ENCODE data around the gene SKOR2. TPM values are rescaled to one million over a fixed set of nuclear protein-coding genes. Genes with fewer than 3 reads are reported as not detected.

The SKOR2 gene
- total and polyA plus RNA-seq, 2 of the 13 experiments (the other 11 are each of a cell fraction or from before 2014, with no cell fraction given): not detected

DNA sequence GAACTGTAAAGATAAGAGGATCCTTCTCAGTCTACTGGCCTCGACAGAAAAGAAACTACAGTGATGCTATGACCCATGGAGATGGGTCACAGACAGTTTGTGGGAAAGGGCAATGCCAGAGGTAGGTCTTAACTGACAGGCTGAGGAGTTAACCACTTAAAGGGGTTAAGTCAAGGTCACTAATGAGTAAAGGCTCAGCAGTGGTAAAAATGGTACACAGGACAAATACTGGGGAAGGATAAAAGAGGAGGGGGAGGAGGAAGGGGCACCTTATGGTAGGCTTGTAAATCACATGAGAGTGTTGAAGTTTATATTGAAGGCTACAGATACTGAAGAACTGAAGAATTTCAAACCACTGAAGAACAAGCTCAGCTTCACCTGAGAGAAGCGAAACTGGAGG is 85.2 kb downstream of the SKOR2 start:
- Histone ChIP-seq H3K9ac (ENCODE audit: insufficient read depth, low read depth, low read length) (no peak overlapping the region), H2AFZ (ENCODE audit: low read length) (no peak overlapping the region), H3K9me3 (ENCODE audit: low read length) (no peaks in the 10 kb centered on the region), H3K79me2 (ENCODE audit: insufficient read depth, low read length) (peaks cover 90% of the 10 kb centered on the region), H3K4me3 (replicated peaks in 1 of 3; ENCODE audit: insufficient read depth in 1 of 3, low read depth in 2 of 3, low read length in 3 of 3) (no peak overlapping the region), H3K27me3 (ENCODE audit: control insufficient read depth in 1 of 2, insufficient read depth in 2 of 2, low read length in 2 of 2) (no peaks in the 10 kb centered on the region), H3K4me2 (ENCODE audit: low read depth, low read length) (no peak overlapping the region), H3K27ac (ENCODE audit: extremely low read length, insufficient read depth, low read length) (no peak overlapping the region), H3K4me1 (ENCODE audit: insufficient read depth, low read length) (no peaks in the 10 kb centered on the region), H4K20me1 (ENCODE audit: insufficient read depth, low read length) (peaks cover 14% of the 10 kb centered on the region), H3K36me3 (replicated peaks in 1 of 2; ENCODE audit: control insufficient read depth in 1 of 2, insufficient read depth in 2 of 2, low read length in 2 of 2) (peaks cover 0 to 12% of the 10 kb centered on the region in 2 experiments; a peak in 4 of 5 replicates)
- no peak for DNase-seq (ENCODE audit: low spot score)
- ATAC-seq: no peak
- intact Hi-C loops (cut with micrococcal nuclease; ENCODE audit: unreplicated experiment) (no loop called here), in situ Hi-C loops (cut with HindIII; ENCODE audit: extremely low pct_ligation_motif_present, low pct_unique_long_range_greater_than_20kb) (no loop called here)
- BruUV-seq (replicated peaks): no TSS peak
- CTCF ChIA-PET (ENCODE audit: low intra/inter-chr PET ratio, low total read pairs): no interaction called here
- 95% methylated on average over 2 of the region's 2 CpGs for WGBS (ENCODE audit: low lambda C conversion rate)
- POLR2A ChIA-PET: no interaction called here
- no peak for FAIRE-seq
- TF ChIP-seq GABPA (IDR thresholded peaks at IDR 0.05; ENCODE audit: low read depth, low read length) (no peak), GABPA (CRISPR knock-in tag; IDR thresholded peaks at IDR 0.05; ENCODE audit: low read depth) (no peak), SKI (IDR thresholded peaks at IDR 0.05; ENCODE audit: partially characterized antibody) (no peak), PAXIP1 (CRISPR knock-in tag; conservative IDR thresholded peaks at IDR 0.05) (no peak), MED13 (CRISPR knock-in tag; IDR thresholded peaks at IDR 0.05) (no peak), ZNF790 (CRISPR knock-in tag; IDR thresholded peaks at IDR 0.05; ENCODE audit: borderline replicate concordance) (no peak), CERS6 (CRISPR knock-in tag; IDR thresholded peaks at IDR 0.05) (no peak), HOXA3 (CRISPR knock-in tag; IDR thresholded peaks at IDR 0.05) (no peak), ZNF598 (CRISPR knock-in tag; IDR thresholded peaks at IDR 0.05; ENCODE audit: borderline replicate concordance) (no peak), PTBP1 (IDR thresholded peaks at IDR 0.05; ENCODE audit: low read depth, low read length, poor library complexity, severe bottlenecking) (no peak), NKX3-1 (CRISPR knock-in tag; IDR thresholded peaks at IDR 0.05) (no peak), ZNF660 (CRISPR knock-in tag; IDR thresholded peaks at IDR 0.05; ENCODE audit: borderline replicate concordance, low read depth) (no peak), ZNF564 (CRISPR knock-in tag; IDR thresholded peaks at IDR 0.05) (no peak), ZKSCAN1 (IDR thresholded peaks at IDR 0.05; ENCODE audit: low read length) (no peak), GRHL1 (CRISPR knock-in tag; conservative IDR thresholded peaks at IDR 0.05) (no peak)
- TF ChIP-seq, protein P1, sequence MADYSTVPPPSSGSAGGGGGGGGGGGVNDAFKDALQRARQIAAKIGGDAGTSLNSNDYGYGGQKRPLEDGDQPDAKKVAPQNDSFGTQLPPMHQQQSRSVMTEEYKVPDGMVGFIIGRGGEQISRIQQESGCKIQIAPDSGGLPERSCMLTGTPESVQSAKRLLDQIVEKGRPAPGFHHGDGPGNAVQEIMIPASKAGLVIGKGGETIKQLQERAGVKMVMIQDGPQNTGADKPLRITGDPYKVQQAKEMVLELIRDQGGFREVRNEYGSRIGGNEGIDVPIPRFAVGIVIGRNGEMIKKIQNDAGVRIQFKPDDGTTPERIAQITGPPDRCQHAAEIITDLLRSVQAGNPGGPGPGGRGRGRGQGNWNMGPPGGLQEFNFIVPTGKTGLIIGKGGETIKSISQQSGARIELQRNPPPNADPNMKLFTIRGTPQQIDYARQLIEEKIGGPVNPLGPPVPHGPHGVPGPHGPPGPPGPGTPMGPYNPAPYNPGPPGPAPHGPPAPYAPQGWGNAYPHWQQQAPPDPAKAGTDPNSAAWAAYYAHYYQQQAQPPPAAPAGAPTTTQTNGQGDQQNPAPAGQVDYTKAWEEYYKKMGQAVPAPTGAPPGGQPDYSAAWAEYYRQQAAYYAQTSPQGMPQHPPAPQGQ (CRISPR knock-in tag; IDR thresholded peaks at IDR 0.05; ENCODE audit: borderline replicate concordance): no peak
- TF ChIP-seq, protein P2, sequence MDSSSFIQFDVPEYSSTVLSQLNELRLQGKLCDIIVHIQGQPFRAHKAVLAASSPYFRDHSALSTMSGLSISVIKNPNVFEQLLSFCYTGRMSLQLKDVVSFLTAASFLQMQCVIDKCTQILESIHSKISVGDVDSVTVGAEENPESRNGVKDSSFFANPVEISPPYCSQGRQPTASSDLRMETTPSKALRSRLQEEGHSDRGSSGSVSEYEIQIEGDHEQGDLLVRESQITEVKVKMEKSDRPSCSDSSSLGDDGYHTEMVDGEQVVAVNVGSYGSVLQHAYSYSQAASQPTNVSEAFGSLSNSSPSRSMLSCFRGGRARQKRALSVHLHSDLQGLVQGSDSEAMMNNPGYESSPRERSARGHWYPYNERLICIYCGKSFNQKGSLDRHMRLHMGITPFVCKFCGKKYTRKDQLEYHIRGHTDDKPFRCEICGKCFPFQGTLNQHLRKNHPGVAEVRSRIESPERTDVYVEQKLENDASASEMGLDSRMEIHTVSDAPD (CRISPR knock-in tag; IDR thresholded peaks at IDR 0.05): no peak

All from HepG2 (cell line).